Measurements from ENCODE around the gene STRIP2.
"Not testable (repeated sequence)": the region's sequence is repeated elsewhere in the genome, so short reads cannot be mapped to it uniquely, and the experiment has no call there.

The STRIP2 gene

DNA sequence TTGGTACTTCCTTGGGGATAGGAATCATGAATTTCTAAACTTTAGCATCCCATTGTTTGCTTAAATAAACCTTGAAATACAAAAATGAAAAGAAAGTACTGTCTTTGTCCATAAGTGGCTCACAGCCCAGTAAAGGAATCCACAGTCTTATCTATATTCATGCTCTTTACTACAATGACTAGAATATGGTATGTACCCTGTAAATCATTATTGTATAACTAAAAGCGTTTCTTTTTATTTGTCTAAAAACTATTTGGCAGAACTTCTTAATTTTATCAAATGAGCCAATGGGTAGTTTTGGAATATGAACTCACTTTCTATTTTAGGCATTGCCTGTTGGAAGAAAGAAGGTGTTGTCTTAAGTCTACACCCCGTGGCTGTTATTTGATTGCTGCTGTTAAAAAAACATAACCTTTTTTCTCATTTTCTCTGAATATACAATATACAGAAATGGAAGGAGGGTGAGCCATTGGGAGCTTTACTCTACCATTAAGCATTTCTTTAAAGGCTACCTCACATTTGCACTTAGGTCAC lies 12.4 kb upstream of the STRIP2 start:
- DNase-seq (ENCODE audit: low read depth in 2 of 2): no peak

DNA sequence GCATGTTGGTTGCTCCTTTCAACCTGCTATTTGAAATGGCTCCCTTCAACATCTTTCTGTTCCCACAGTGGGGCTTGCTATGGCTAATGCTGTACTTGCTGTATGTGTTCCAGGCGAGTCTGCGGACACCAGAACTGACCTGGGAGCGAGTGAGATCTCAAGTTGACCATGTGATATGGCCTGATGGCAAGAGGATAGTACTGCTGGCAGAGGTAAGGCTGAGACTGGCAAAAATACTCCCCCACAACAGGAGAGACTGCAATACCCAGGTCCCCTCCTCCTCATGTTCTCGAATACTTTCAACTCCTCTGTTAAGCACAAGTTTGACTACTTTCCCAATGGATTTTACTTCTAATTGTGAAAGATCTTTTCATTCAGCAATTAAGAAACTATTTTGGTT lies 11.5 kb upstream of the STRIP2 start:
- no peak for DNase-seq (ENCODE audit: low read depth in 2 of 2)

DNA sequence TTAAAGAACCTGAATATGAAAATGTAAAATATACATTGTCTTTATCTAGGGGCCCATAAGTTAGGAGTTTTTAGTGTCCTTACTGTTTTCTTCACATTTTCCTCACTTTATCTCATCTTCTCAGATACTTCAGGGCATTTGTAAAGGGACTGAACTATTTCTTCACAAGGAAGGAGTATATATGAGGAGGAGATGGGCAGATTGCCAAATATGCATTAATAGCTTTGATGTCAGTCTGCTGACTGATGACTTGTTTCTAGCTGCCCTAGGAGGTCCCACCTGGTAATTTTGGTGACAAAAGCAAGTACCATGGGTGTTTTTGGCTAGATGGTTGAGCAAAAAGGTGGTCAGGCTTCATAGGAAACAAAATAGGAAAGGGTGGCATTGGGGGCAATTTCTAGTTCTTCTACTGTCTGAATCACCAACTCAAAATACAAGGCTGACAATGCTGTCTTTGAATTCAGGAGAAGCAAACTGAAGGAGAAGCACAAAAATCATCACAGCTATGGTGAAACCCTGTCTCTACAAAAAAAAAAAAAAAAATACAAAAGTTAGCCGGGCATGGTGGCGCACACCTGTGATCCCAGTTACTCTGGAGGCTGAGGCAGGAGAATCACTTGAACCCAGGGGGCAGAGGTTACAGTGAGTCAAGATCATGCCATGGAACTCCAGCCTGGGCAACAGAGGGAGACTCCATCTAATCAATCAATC lies 10.4 kb upstream of the STRIP2 start:
- DNase-seq (ENCODE audit: low read depth in 2 of 2): no peak

DNA sequence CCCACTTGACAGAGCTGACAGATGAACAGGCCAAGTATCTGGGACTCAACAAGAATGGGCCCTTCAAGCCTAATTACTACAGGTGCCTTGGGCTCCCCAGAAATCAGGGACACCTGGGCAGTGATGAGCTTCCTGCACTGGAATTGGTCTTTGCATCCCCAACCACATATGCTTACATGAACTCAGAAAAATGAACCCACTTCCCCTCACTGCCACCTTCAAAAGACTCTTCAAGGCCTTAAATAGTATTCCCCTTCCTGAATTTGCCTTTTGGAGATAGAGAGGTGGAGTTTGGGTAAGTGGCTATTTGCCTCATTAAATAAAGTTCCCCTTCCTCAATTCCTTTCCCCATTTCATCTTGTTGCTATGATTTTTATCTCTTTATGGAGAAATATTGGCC lies 7.8 kb upstream of the STRIP2 start:
- no peak for DNase-seq (ENCODE audit: low read depth in 2 of 2)

DNA sequence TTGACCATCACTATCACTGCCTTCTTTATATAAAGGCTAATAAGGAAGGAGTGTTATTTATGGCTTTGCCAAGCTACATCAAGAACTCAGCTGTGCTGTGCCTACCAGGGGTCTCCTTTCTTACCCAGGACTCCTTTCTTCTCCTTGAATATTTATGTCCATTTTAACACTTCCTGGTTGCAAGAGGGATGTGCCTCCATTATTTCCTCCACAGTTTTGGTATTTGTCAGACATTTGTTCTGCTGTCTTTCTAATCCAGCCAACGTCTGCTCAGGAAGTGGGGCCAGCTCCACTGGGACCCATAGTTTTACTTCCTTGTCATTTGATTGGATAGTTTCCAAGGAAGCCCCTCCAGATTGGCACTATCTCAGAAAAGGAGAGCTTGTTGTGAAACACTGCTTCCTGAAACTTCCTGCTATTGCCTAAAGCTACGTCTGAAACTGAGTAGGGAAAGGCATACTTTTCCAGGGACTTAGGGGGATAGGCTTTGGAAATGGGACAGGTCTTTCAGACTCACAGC lies 6.6 kb upstream of the STRIP2 start:
- DNase-seq (ENCODE audit: low read depth in 2 of 2): no peak

DNA sequence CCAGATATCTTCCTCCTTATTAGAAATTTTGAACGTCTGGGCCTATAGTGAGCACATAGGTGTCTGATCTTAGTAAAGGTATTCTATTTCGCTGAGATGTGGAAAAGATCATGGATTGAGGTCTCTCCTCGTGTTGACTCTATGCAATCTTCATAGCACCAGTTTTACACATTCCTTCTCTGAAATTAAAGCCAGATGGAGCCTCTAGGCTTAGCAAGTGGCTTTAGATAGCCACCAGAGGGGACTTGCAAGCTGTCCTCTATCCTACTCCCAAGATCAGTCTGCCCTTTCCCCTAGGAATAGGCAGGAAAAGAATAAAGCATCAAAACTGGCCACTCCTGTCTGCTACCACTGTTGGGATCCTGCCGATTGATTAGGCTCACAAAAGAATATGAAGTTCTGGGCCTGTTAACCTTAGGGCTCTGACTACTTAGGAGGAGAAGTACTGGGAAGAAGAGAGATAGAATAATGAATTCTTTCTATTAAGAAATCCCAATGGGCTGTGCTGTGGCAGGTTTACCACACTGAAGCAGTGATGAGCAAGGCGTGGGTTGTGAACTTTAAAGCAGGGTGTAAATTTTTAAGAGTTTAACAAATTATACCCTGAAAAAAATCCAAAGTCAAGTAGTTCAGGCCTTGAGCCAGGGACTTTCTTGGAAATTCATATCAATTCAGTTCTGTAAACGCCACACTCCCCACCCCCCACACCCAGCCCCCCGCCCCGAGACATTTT lies 2.2 kb upstream of the STRIP2 start:
- DNase-seq (ENCODE audit: low read depth in 2 of 2): no peak

DNA sequence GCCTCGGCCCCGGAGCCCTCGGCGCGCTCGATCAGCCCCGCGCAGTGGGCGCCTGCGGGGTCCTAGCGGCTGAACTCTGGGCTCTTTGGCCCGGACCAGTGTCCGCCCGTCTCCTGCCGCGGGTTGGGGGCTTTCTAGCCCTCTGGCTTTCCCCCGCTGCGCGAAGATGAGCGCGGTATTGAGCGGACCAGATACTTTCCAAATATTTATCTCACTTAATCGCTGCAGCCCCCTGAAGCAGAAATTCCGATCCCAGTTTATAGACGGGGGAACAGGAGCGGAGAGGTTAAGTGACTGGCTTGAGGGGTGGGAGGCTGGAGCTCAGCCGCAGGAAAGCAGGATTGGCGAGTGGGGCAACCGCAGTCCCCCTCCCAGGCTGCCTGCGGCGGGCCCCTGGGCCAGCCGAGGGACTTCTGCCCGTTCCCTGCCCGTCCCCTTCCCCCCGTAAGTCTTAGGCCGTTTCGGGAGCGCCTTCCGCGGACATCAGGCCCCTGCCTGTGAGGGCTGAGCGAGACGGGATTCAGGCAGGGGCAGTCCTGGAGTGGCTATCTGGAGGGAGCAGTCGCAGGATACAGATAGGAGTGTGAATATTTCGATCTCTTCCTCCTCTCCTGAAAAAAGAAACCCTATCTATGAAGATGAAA lies 565 bp downstream of the STRIP2 start:
- DNase-seq (ENCODE audit: low read depth in 2 of 2): no peak

DNA sequence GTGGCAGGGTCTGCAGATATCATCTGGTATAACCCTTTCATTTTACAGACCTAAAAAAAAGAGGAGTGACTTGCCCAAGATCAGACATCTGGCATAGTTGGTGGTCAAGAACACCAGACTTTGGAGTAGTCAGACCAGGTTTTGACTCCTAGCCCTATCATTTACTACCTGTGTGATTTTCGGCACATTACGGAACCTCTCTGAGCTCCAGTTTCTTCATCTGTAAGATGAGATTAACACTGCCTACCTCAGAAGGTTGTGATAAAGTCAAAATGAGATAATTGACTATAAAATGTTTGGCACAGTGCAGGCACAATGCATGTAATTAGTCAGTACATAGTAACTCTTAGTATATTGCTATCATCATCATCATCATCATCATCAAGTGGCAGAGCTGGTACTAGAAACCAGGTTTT lies 1.2 kb downstream of the STRIP2 start:
- no peak for DNase-seq (ENCODE audit: low read depth in 2 of 2)

DNA sequence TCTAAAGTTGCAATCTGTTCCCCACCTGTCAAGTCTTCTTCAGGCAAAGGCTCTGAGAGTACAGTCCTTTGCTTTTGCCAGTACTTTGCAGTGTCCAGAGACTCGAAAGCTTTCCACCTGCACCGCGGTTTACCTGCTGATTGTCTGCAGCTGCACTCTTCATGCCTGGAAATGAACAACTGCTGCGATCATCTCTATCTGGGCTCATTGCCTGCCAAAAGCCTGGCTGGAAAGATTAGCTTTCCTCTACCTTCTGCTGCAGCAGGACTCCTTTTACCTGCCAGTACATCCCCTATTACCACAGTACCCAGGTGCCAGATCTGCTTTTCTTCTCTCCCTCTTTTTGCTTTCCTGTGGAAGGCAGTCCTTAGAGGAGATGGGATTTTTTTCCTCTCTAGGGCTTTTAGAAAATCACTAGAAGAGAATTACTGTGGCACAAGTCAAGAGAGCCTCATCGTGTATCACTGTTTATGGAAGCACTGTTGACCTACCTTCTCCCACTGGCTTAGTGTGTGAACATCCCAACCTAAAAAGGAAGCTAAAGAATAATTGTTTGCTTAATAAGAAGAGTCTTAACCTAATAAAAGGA lies 2.2 kb downstream of the STRIP2 start:
- DNase-seq (ENCODE audit: low read depth in 2 of 2): no peak

DNA sequence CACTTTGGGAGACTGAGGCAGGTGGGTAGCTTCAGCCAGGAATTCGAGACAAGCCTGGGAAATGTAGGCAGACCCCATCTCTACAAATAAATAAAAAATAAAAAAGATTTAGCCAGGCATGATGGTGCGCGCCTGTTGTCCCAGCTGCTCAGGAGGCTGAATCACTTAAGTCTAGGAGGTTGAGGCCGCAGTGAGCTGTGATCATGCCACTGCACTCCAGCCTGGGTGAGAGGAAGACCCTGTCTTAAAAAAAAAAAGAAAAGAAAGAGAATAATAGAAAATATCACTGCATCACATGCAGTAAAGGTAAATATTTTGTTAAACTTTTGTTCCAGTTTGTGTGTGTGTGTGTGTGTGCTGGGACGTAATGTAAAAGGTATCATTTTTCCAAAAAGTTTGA lies 3.0 kb downstream of the STRIP2 start:
- no peak for DNase-seq (ENCODE audit: low read depth in 2 of 2)

DNA sequence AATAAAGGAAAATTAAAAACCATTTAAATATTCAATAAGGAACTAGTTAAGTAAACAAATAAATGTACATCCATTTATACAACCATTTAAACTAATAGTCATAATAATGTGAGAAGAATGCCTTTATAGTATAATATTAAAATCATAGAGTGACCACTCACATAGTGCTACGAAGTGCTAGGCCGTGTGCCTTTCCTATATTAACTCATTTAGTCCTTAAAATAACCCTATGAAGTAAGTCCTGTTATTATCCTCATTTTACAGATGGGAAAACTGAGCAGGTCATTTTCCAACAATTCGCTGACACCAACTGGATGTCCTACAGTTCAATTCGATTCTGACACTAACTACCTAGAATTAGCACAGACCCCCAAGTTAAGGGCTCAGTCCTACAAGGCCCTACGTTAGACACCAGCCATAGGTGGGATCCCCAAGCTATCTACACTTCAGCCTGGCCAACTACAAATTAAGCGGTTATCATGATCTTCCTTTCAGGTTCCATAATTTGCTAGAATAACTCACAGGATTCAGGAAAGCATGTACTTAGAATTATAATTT lies 4.1 kb downstream of the STRIP2 start:
- DNase-seq (ENCODE audit: low read depth in 2 of 2): no peak

DNA sequence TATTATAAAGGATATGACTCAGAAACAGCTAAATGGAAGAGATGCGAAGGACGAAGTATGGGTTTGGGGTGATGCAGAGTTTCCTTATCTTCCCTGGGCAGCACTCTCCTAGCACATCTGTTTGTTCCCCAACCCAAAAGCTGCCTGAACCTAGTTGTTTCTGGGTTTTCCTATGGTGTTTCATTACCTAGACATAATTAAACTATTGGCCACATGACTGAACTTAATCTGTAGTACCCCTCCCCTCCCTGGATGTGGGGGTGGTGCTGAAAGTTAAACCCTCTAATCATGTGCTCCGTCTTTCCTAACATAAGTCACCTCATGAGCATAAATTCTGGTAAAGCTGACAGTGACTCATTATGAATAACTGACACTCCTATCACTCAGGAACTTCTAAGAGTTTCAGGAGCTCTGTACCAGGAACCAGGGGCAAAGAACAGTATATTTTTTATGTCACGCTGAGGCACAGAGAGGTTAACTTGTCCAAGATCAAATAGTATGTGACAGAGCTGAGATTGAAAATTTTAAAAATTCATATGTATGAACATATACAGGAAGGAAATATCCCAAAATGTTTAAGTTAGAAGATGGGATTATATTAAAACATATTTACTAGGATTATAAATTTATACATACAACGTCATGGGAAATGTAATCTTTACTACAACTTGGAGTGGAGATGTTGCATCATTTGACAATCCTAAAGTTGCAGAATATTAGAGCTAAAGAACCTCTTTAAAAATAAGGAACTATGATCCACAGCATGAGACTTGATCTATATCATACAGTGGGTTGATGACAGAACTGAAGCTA lies 4.8 kb downstream of the STRIP2 start:
- DNase-seq (ENCODE audit: low read depth in 2 of 2): no peak

DNA sequence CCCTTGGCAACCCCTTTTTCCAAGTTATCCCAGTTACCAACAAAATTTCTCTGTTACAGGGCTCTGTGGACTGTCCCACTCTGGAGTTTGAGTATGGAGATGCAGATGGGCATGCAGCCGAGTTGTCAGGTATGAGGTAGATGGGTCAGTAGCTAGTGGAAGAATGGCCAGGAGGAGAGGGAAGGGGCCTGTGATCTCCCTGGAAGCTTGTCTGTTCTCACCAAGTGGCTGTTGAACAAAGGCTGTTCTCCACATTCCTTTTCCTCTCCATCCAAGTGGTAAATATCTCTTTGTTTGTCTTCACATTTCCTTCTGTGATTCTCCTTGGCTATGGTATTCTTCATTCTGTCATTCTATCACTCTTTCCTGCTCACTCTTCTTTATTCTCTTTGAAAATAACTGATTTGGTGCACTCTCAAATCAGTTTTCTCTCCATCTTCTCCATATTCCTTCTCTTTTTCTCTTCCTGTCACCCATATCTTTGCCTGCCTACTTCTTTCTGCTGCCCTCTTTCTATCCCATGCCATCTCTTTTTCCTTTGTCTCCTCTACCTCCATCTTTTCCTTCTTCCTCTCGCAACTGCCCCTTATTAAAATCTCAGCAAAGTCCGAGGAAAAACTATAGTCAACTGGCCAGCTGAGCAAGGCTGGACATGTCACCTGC lies 5.9 kb downstream of the STRIP2 start:
- DNase-seq (ENCODE audit: low read depth in 2 of 2): no peak

DNA sequence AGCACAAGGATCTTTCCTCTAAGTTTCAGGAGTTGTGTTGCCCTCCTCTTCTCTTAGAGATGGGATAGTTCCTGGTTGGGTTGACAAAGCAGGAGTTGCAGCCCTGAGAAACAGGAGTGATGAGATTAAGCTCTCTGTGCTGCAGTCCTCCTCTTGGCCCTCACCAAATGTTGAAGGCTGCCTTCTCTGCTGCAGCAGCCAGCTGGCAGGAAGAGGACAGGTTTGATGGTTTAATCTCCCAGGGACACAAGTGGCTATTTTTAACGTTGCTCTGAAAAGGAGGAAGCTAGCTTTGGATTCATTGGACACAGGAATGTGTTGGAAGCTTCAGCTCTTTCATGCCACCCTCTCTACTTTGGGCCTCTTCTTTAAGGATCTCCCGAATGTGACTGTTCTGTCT lies 9.4 kb downstream of the STRIP2 start:
- DNase-seq (ENCODE audit: low read depth in 2 of 2): no peak

DNA sequence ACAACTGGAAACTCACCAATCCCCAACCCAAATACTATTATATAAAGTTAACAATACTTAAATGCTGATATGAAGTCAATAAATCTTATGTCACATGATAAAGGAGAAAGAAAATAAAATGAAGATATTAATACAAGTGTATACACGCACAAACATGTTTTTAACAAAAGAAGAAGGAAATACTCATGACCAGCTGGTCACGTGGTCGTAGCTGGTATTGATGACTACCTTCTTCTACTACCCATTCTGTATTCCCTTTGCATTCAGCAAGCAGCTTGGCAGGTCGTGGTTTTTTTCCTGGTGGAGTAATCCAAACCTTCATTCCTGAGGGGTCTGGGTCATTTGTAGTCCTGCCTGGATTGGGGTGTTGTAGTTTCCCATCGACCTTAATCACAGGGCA lies 10.5 kb downstream of the STRIP2 start:
- DNase-seq (ENCODE audit: low read depth in 2 of 2): not testable (repeated sequence)

DNA sequence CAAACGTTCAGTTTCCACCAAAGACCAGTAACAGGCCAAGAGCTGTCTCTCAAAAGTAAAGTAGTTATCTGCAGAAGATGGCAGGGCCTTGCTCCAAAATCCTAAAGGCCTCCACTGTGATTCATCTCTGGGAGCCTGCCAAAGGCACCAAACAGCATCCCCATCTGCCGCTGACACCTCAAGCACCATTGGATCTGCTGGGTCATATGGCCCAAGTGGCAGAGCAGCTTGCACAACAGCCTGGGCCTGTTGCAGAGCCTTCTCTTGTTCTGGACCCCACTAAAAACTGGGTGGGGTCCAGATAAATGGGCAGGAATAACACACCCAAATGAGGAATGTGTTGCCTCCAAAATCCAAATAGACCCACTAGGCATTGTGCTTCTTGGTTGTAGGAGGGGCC lies 12.7 kb downstream of the STRIP2 start:
- DNase-seq (ENCODE audit: low read depth in 2 of 2): not testable (repeated sequence)

DNA sequence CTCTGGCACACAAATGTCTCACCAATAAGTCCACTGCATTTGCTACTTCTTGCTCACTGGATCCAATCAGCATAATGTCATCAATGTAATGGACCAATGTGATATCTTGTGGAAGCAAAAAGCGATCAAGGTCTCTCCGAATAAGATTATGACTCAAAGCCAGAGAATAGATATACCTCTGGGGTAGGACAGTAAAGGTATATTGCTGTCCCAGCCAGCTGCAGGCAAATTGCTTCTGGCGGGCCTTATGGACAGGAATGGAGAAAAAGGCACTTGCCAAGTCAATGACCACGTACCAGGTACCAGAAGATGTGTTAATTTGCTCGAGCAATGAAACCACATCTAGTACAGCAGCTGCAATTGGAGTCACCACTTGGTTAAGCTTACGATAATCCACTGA lies 13.2 kb downstream of the STRIP2 start:
- DNase-seq (ENCODE audit: low read depth in 2 of 2): not testable (repeated sequence)

DNA sequence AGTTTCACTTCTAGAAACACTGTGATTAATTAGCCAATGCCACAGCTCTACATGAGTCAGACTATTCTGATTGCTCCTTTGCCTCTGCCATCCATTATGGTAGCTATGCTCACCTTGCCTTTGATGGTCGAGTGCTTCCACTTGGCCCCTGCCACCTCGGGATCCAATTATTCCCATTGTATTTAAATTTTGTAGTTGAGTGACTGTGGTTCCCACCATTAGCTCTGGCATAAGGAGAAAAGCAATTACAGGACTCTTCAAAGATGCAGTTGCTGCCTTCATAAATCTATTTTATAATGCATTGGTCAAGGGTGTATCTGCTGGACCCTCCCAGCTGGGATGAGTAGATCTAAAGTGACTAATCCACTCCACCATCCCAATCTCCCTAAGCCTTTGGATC lies 14.4 kb downstream of the STRIP2 start:
- not testable (repeated sequence) for DNase-seq (ENCODE audit: low read depth in 2 of 2)

DNA sequence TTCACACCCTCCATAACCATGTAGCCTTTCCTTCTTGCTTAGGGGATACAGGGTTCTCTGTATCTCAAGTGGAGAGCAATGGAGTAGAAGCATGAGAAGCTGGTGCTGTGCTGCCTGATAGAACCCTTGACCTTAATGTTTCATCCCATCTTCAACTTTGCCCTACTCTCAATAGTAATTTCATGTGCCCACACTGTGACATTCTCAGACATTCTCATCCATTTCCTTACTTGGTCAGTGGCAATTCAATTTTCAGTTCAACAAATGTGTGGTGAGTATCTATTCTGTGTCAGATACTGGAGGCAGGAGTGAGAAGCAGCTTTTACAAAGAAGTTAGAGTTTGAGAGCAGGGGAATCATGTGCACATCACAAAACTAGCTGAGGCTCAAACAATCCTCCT lies 16.1 kb downstream of the STRIP2 start:
- no peak for DNase-seq (ENCODE audit: low read depth in 2 of 2)

DNA sequence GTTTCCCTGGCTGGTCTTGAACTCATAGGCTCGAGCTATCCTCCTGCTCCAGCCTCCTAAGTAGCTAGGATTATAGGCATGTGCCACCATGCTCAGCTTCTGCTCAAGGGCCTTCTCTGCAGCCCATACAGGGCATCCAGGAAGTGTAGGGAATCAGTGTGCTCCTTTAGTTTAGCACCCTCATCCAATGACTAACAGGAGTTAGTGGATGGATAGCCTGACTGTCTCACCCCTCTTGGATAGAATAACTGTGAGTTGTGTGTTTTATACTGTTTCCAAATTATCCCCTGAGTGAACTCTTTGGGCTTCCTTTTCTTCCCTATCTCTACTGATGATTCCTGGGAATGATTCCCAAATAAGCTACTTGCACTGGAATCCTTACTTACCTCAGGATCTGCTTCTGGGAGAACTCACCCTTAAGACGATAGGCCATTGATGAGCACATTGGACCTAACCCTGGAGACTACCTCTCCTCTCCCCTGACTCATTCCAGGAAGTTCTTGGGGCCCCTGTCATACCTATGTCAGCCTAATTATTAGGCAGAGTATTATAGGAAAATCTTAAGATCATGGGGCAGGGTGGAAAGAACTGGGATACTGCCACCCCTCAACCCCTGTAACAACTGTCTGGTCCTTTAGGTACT lies 18.5 kb downstream of the STRIP2 start:
- no peak for DNase-seq (ENCODE audit: low read depth in 2 of 2)
